B cell (primary cell): Measurements from ENCODE around the gene RAD51B. TPM values are rescaled to one million over a fixed set of nuclear protein-coding genes. Genes with fewer than 3 reads are reported as not detected.

Experiments
- ATAC-seq: fragments of 200-7000 bp; cut with Tn5 transposase; one replicate; pipeline ENCODE4 v1.10.0; 2021; ENCODE audit warnings: low read depth, mild to moderate bottlenecking, moderate number of reproducible peaks, moderate library complexity
- CTCF ChIA-PET: fragments of 350-600 bp; sonication (Branson Sonifier 250); formaldehyde crosslinking; loops from one replicate; lab custom pipeline; 2021; ENCODE audit warnings: antibody characterized with exemption, inconsistent platforms; lab: Charles Lee
- POLR2A ChIA-PET: fragments of 350-600 bp; sonication (Branson Sonifier 250); formaldehyde crosslinking; loops from one replicate; lab custom pipeline; 2021; ENCODE audit warnings: antibody characterized with exemption; lab: Charles Lee
- DNase-seq: peaks from one replicate; pipeline ENCODE4 v3.0.0; 2013
- H2AFZ ChIP-seq: 2 replicates; pipeline ENCODE4 v1.6.1; 2012; ENCODE audit warnings: mild to moderate bottlenecking, low read depth, low read length; ENCODE audit not compliant: insufficient read depth, poor library complexity, severe bottlenecking
- H3K27ac ChIP-seq, 2 donors: 1 replicate in 1 of 2; 2 replicates in 1 of 2; pipeline ENCODE4 v1.5.1; 2012 to 2013; ENCODE audit warnings: low read length in 2 of 2, mild to moderate bottlenecking in 2 of 2, moderate library complexity in 1 of 2
- H3K27me3 ChIP-seq, 4 experiments: fragments of 200-600 bp in 1 of 4; sonication (generic) in 1 of 4; replicated peaks in 1 of 4; 1 replicate in 2 of 4; 2 replicates in 2 of 4; pipeline versions ENCODE4 v1.6.1 to v1.7.0; 2013 to 2016; ENCODE audit warnings: low read length in 3 of 4, mild to moderate bottlenecking in 2 of 4, mixed read lengths in 1 of 4, moderate library complexity in 1 of 4; ENCODE audit not compliant: insufficient read depth in 4 of 4, control insufficient read depth in 3 of 4; ENCODE audit errors: control extremely low read depth in 1 of 4
- H3K36me3 ChIP-seq, 2 experiments: replicated peaks in 1 of 2; 1 replicate in 1 of 2; 2 replicates in 1 of 2; pipeline versions ENCODE4 v1.6.1 to v1.7.1; 2013; ENCODE audit warnings: low read length in 1 of 2; ENCODE audit not compliant: insufficient read depth in 2 of 2, control insufficient read depth in 1 of 2; ENCODE audit errors: control extremely low read depth in 1 of 2, extremely low read depth in 1 of 2
- H3K4me1 ChIP-seq, 2 donors: fragments of 200-600 bp in 1 of 2; sonication (generic) in 1 of 2; 1 replicate in 1 of 2; 2 replicates in 1 of 2; pipeline versions ENCODE4 v1.5.1 to v1.6.1; 2013 to 2017; ENCODE audit warnings: low read length in 2 of 2; ENCODE audit not compliant: control insufficient read depth in 2 of 2, insufficient read depth in 2 of 2
- H3K4me2 ChIP-seq: replicated peaks from 2 replicates; pipeline ENCODE3; 2012; ENCODE audit warnings: mild to moderate bottlenecking, low read depth, low read length; ENCODE audit not compliant: poor library complexity, severe bottlenecking
- H3K4me3 ChIP-seq, 5 experiments: fragments of 200-600 bp in 1 of 5; sonication (generic) in 1 of 5; 1 replicate in 3 of 5; 2 replicates in 2 of 5; pipeline versions ENCODE4 v1.5.1 to v1.7.0; 2011 to 2016; ENCODE audit warnings: low read length in 4 of 5, mild to moderate bottlenecking in 4 of 5, low read depth in 2 of 5, control low read depth in 1 of 5, moderate library complexity in 1 of 5; ENCODE audit not compliant: insufficient read depth in 1 of 5; ENCODE audit errors: control extremely low read depth in 1 of 5, extremely low read depth in 1 of 5
- H3K79me2 ChIP-seq: fragments of 200-600 bp; sonication (generic); one replicate; pipeline ENCODE4 v1.6.0; 2016; ENCODE audit warnings: low read length; ENCODE audit not compliant: control insufficient read depth, insufficient read depth
- H3K9ac ChIP-seq: fragments of 200-600 bp; sonication (generic); 2 replicates; pipeline ENCODE4 v1.6.1; 2017; ENCODE audit warnings: mild to moderate bottlenecking, low read length, moderate library complexity
- H3K9me3 ChIP-seq, 3 donors: one replicate each; pipeline versions ENCODE4 v1.6.1 to v1.7.1; 2013; ENCODE audit warnings: low read length in 2 of 3; ENCODE audit not compliant: control insufficient read depth in 2 of 3, insufficient read depth in 1 of 3; ENCODE audit errors: control extremely low read depth in 1 of 3
- H4K20me1 ChIP-seq: 2 replicates; pipeline ENCODE4 v1.6.0; 2012; ENCODE audit warnings: mild to moderate bottlenecking, low read length; ENCODE audit not compliant: insufficient read depth, control insufficient read depth, poor library complexity, severe bottlenecking
- H3K27ac Mint-ChIP-seq: one replicate; pipeline ENCODE4 v1.8.0; 2021; ENCODE audit warnings: mixed read lengths
- H3K27me3 Mint-ChIP-seq: one replicate; pipeline ENCODE4 v1.8.0; 2021; ENCODE audit warnings: mixed read lengths
- H3K4me1 Mint-ChIP-seq: one replicate; pipeline ENCODE4 v1.8.0; 2021; ENCODE audit warnings: mixed read lengths
- H3K4me3 Mint-ChIP-seq: one replicate; pipeline ENCODE4 v1.8.0; 2021; ENCODE audit warnings: mixed read lengths
- H3K9me3 Mint-ChIP-seq: one replicate; pipeline ENCODE4 v1.8.0; 2022; ENCODE audit warnings: mixed read lengths; ENCODE audit not compliant: insufficient read depth
- CTCF ChIP-seq: fragments of 200-600 bp; IDR thresholded peaks from one replicate; pipeline ENCODE4 v1.8.0; 2022; ENCODE audit warnings: antibody characterized with exemption, mild to moderate bottlenecking
- EZH2 ChIP-seq: IDR thresholded peaks from 2 replicates; pipeline ENCODE4 v1.6.1; 2012; ENCODE audit warnings: borderline replicate concordance, low read depth, mild to moderate bottlenecking, moderate library complexity, low read length; ENCODE audit not compliant: insufficient read depth, poor library complexity, severe bottlenecking
- WGBS: methylation state at CpG from one replicate; pipeline ENCODE4 v1.1.5; 2013; ENCODE audit warnings: missing lambda C conversion rate; ENCODE audit not compliant: insufficient coverage; 5-methylcytosine and 5-hydroxymethylcytosine counted together
- intact Hi-C: fragments of 100-400 bp; cut with micrococcal nuclease; formaldehyde crosslinking; loops from one replicate; pipeline ENCODE4 v1.10.0; 2022
- polyA plus RNA-seq: library from polyadenylated mRNA; depleted of rRNA; stranded (reverse); fragments of >200 nt; gene quantifications from 2 replicates; pipeline ENCODE4 v1.2.3, GENCODE V29; 2012
- total RNA-seq, 2 donors: library from RNA; stranded (reverse); fragments of 120-200 nt in 1 of 2; gene quantifications; 1 replicate in 1 of 2; 2 replicates in 1 of 2; pipeline versions ENCODE4 v1.2.3 to v1.2.4, GENCODE V29; 2013 to 2022

The RAD51B gene
- total and polyA plus RNA-seq, 2 donors (not counting 1 experiment from before 2014, with no cell fraction given): 6.5 to 60.6 TPM

- H4K20me1 ChIP-seq: no peaks in the 10 kb centered on the region
- intact Hi-C loops: no loop called here
- H3K27ac Mint-ChIP-seq: no peak overlapping the region
Observed at GRCh38 chr14:68244262-68244980, 424.8 kb downstream of the RAD51B start.

More at GRCh38 chr14:68244262-68244980, 424.8 kb downstream of the RAD51B start:
- Mint-ChIP-seq H3K4me1 (peaks cover 29% of the 10 kb centered on the region), H3K4me3 (no peak overlapping the region), H3K9me3 (no peaks in the 10 kb centered on the region), H3K27me3 (no peaks in the 10 kb centered on the region)
- ChIA-PET POLR2A (interaction anchor here (0.6 to 0.8 kb wide), 3 partner anchors 138 to 549 kb away, joined by 3 to 4 read pairs (median 3); partner anchors contain the start of gene ZFP36L1), CTCF (interaction anchor here (0.8 to 10.7 kb wide), 7 partner anchors 25 to 600 kb away, joined by 3 to 241 read pairs (median 4); no protein-coding TSS in a partner anchor)
- Histone ChIP-seq H3K9me3 (no peaks in the 10 kb centered on the region), H3K4me1 (peaks cover 15 to 22% of the 10 kb centered on the region in 2 donors), H3K79me2 (peaks cover 16% of the 10 kb centered on the region), H3K27ac (no peak overlapping the region), H3K9ac (no peak overlapping the region), H3K36me3 (no peaks in the 10 kb centered on the region), H3K4me3 (no peak overlapping the region), H3K4me2 (no peak overlapping the region), H3K27me3 (no peaks in the 10 kb centered on the region), H2AFZ (no peak overlapping the region)
- no peak for TF ChIP-seq EZH2
- no peak for TF ChIP-seq CTCF
- DNase-seq (no peak), ATAC-seq (no peak)
- WGBS: 95% methylated on average over 3 of the region's 4 CpGs
